Stimulated activated CD4-positive, alpha-beta T cell treated with anti-CD3 and anti-CD28 coated beads, TNF-alpha, amount 100 ng/mL, for 48 hours (primary cell): ENCODE measurements around the gene PCDH8.

Experiments used
- DNase-seq, 3 donors: peaks; one replicate each; pipeline ENCODE4 v3.0.0-alpha.2; 2020; ENCODE audit warnings: low read depth in 3 of 3

PCDH8 gene

GRCh38 chr13:52848455-52849195 is at the start of gene PCDH8:
Gene PCDH8 (minus strand): TSS chr13:52848640. CDS start chr13:52848436, 204 bp downstream.
- DNase-seq: no peak

- no peak for DNase-seq
These were observed 48.6 kb upstream of the PCDH8 start for GRCh38 chr13:52896827-52897659.

- no peak for DNase-seq
These were observed 46.0 kb upstream of the PCDH8 start for GRCh38 chr13:52894413-52894812.

- no peak for DNase-seq
These were observed 44.5 kb upstream of the PCDH8 start for GRCh38 chr13:52892925-52893324.

GRCh38 chr13:52891706-52892105 is 43.3 kb upstream of the PCDH8 start:
- no peak for DNase-seq

GRCh38 chr13:52887165-52887564 is 38.7 kb upstream of the PCDH8 start:
- no peak for DNase-seq

GRCh38 chr13:52885141-52885540 is 36.7 kb upstream of the PCDH8 start:
- no peak for DNase-seq

- DNase-seq: no peak
These were observed 36.1 kb upstream of the PCDH8 start for GRCh38 chr13:52884429-52885010.

- DNase-seq: no peak
These were observed 34.3 kb upstream of the PCDH8 start for GRCh38 chr13:52882785-52883184.

- no peak for DNase-seq
These were observed 31.7 kb upstream of the PCDH8 start for GRCh38 chr13:52879950-52880741.

- no peak for DNase-seq
These were observed 30.4 kb upstream of the PCDH8 start for GRCh38 chr13:52878831-52879230.

- no peak for DNase-seq
These were observed 21.7 kb upstream of the PCDH8 start for GRCh38 chr13:52870143-52870542.

- DNase-seq: no peak
These were observed 21.2 kb upstream of the PCDH8 start for GRCh38 chr13:52869621-52870020.

- no peak for DNase-seq
These were observed 20.6 kb upstream of the PCDH8 start for GRCh38 chr13:52869050-52869449.

- DNase-seq: no peak
These were observed 19.8 kb upstream of the PCDH8 start for GRCh38 chr13:52868190-52868589.

- DNase-seq: no peak
These were observed 16.5 kb upstream of the PCDH8 start for GRCh38 chr13:52864941-52865340.

GRCh38 chr13:52862358-52863206 is 14.1 kb upstream of the PCDH8 start:
- DNase-seq: no peak

- DNase-seq: no peak
These were observed 4.0 kb upstream of the PCDH8 start for GRCh38 chr13:52852444-52852843.

GRCh38 chr13:52851137-52851962 is 2.9 kb upstream of the PCDH8 start:
- DNase-seq: no peak
